ENCODE measurements around the gene TM9SF1. TPM values are rescaled to one million over a fixed set of nuclear protein-coding genes. Genes with fewer than 3 reads are reported as not detected.
A peak's percentile ranks its signal among the peaks of the same experiment; 100 is the strongest.

The TM9SF1 gene
- total and polyA plus RNA-seq, 4 donors = 32.7 to 71.9 (median 52.0) TPM

GRCh38 chr14:24189460-24189859 lies 5.8 kb downstream of the TM9SF1 start:
- Histone ChIP-seq H3K27me3 (ENCODE audit: control insufficient read depth in 3 of 3, insufficient read depth in 3 of 3, low read length in 2 of 3) (no peaks in the 10 kb centered on the region), H3K36me3 (ENCODE audit: control insufficient read depth in 4 of 4, insufficient read depth in 4 of 4, low read length in 4 of 4) (peaks cover 17 to 40% (median 29%) of the 10 kb centered on the region in 4 donors), H3K4me3 (no peak overlapping the region), H3K9me3 (ENCODE audit: control insufficient read depth in 4 of 4, insufficient read depth in 3 of 4, low read length in 3 of 4) (no peaks in the 10 kb centered on the region), H3K27ac (ENCODE audit: low read depth in 1 of 2, low read length in 1 of 2) (no peak overlapping the region), H3K4me1 (ENCODE audit: control insufficient read depth in 5 of 5, insufficient read depth in 5 of 5, low read length in 5 of 5) (peaks cover 0 to 12% (median 5%) of the 10 kb centered on the region in 5 donors), H3K9ac (ENCODE audit: insufficient read depth in 1 of 2, low read length in 2 of 2) (no peak overlapping the region)
- 96% methylated on average over 9 of the region's 9 CpGs for WGBS, 2 donors
- ATAC-seq (ENCODE audit: insufficient read depth, low FRiP score) = no peak
- no peak for TF ChIP-seq CTCF (IDR thresholded peaks at IDR 0.05; ENCODE audit: control extremely low read depth, extremely low read depth)
- DNase-seq = no peak

DNA sequence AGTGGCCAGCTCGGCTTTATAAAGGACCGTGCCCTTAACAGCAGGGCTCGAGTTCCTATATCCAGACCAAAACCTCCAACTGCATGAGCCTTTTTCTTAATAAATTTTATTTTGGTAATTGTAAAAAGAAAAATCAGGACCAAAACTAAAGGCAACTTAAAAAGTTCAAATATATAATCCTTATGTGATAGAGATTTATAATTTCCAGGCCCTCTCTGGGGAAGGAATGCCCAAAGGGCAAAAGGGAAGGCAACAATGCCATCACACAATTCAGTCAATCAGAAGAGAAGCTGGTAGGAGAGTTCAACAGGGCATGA lies 6.2 kb downstream of the TM9SF1 start:
- H3K9me3 ChIP-seq (ENCODE audit: control insufficient read depth in 4 of 4, insufficient read depth in 3 of 4, low read length in 3 of 4) = no peaks in the 10 kb centered on the region
- peaks cover 0 to 8% (median 5%) of the 10 kb centered on the region in 5 donors for H3K4me1 ChIP-seq (ENCODE audit: control insufficient read depth in 5 of 5, insufficient read depth in 5 of 5, low read length in 5 of 5)
- no peak for ATAC-seq (ENCODE audit: insufficient read depth, low FRiP score)
- H3K9ac ChIP-seq (ENCODE audit: insufficient read depth in 1 of 2, low read length in 2 of 2) = no peak overlapping the region
- H3K36me3 ChIP-seq (ENCODE audit: control insufficient read depth in 4 of 4, insufficient read depth in 4 of 4, low read length in 4 of 4) = peaks cover 17 to 39% (median 31%) of the 10 kb centered on the region in 4 donors
- H3K27ac ChIP-seq (ENCODE audit: low read depth in 1 of 2, low read length in 1 of 2) = no peak overlapping the region
- TF ChIP-seq CTCF (IDR thresholded peaks at IDR 0.05; ENCODE audit: control extremely low read depth, extremely low read depth) = no peak
- no peak for DNase-seq
- no peaks in the 10 kb centered on the region for H3K27me3 ChIP-seq (ENCODE audit: control insufficient read depth in 3 of 3, insufficient read depth in 3 of 3, low read length in 2 of 3)
- WGBS, 2 donors = 0 to 1% methylated on average over 3 of the region's 3 CpGs
- H3K4me3 ChIP-seq = no peak overlapping the region

DNA sequence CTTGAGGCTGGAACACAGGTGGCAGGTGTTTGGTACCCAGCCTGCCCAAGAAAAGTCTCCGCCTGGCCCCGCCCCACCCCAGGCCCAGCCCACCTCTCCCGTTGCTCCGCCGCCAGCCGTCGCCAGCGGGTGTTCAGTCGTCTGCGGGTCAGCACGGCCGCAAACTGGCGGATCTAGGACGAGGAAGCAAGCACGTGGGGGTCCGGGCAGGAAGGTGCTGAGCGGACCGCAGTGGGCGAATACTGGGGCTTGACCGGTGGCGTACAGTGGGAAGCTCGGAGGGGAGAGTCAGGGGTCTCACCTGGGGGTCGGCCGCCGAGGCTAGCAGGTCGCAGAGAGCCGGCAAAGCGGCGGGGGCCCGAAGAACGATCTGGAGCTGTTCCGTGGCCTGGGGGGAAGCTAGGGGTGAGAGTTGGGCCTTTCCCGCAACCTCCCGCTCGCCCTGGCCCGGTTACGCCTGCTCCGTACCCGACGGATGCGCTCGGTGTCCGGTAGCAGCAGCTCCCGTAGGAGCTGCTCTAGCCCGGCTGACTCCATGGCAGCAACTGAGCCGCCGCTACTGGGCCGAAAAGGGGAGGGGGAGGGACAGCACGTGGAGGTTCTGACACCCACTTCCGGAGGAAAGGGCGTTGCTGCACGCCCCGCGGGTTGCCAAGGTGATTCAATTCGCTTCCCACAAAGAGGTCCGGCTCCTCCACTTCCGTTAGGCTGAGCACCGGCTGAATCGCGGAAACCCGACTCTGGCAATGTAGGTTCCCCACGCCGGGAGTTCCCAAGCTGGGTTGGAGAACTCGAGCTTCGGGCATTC lies 6.8 kb downstream of the TM9SF1 start, which contains the start of gene IPO4:
TSS of gene IPO4 (minus strand) at position 566 of the 808 bp plus-strand sequence. CDS start at position 537, 29 bp downstream.
- H3K9ac ChIP-seq (ENCODE audit: insufficient read depth in 1 of 2, low read length in 2 of 2) = peak within 1 kb of the TSS; percentile 49 to 51
- peaks cover 0 to 8% (median 5%) of the 10 kb centered on the region in 5 donors for H3K4me1 ChIP-seq (ENCODE audit: control insufficient read depth in 5 of 5, insufficient read depth in 5 of 5, low read length in 5 of 5)
- peak within 1 kb of the TSS; percentile 60 to 71 for H3K27ac ChIP-seq (ENCODE audit: low read depth in 1 of 2, low read length in 1 of 2)
- no peaks in the 10 kb centered on the region for H3K27me3 ChIP-seq (ENCODE audit: control insufficient read depth in 3 of 3, insufficient read depth in 3 of 3, low read length in 2 of 3)
- WGBS, 2 donors = 0 to 1% methylated on average over 64 to 65 of the region's 65 CpGs
- H3K9me3 ChIP-seq (ENCODE audit: control insufficient read depth in 4 of 4, insufficient read depth in 3 of 4, low read length in 3 of 4) = no peaks in the 10 kb centered on the region
- peak; percentile 94 for ATAC-seq (ENCODE audit: insufficient read depth, low FRiP score)
- DNase-seq = peak; percentile 97 to 99 (median 97)
- TF ChIP-seq CTCF (IDR thresholded peaks at IDR 0.05; ENCODE audit: control extremely low read depth, extremely low read depth) = no peak
- H3K36me3 ChIP-seq (ENCODE audit: control insufficient read depth in 4 of 4, insufficient read depth in 4 of 4, low read length in 4 of 4) = peaks cover 22 to 39% (median 31%) of the 10 kb centered on the region in 4 donors
- H3K4me3 ChIP-seq = peak within 1 kb of the TSS; percentile 69

Measured in lung (tissue), 12 donors.